ENCODE measurements around the gene PAX3.

- TF ChIP-seq CTCF (conservative IDR thresholded peaks at IDR 0.05) (no peak), EZH2 (IDR thresholded peaks at IDR 0.05; ENCODE audit: low read depth) (no peak)
Observed at GRCh38 chr2:222292149-222293134, 6.4 kb downstream of the PAX3 start.
